GM18868 (cell line): ENCODE data around the gene CAMTA1.
A peak's percentile ranks its signal among the peaks of the same experiment; 100 is the strongest.
"Not testable (repeated sequence)": the region's sequence is repeated elsewhere in the genome, so short reads cannot be mapped to it uniquely, and the experiment has no call there.

Experiments used
- ATAC-seq: cut with Tn5 transposase; IDR thresholded peaks from one replicate; pipeline ENCODE4 v1.9.1; 2021; ENCODE audit warnings: mild to moderate bottlenecking, moderate library complexity; ENCODE audit not compliant: unreplicated experiment

CAMTA1 gene

DNA sequence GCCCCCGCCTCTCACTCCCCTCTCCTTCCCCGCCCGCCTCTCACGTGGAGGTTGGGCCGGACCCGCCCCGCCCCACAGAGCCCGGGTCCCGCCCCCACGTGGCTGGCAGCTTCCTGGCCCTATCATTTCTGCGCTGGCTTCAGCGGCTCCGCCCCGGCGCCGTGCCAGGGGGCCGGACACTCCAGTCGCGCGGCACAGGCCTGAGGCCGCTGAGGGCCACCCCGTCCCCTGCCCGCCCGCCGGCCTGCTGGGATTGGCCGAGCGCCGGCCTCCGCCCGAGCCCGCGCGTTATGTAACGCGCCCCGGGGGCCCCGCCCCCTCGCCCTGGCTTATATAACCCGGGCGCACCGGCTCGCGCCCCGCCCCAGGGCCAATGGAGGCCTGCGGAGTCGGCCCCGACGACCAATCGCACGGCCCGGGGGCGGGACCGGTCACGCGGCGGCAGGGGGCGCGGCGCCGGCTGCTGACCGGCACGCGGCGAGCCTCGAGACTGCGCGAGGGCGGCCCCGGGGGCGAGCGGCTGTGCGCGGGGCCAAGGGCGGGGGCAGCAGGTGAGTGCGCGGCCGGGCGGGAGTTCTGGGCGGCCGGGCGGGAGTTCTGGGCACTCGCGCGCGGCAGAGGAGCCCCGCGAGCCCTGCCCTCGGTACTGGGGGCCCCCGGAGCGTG lies 998.7 kb downstream of the CAMTA1 start, which contains the start of gene PER3:
PER3 (plus strand) TSS at position 466 of the 666 bp plus-strand sequence. CDS start 587 bp downstream, outside the sequence.
- ATAC-seq: peak; percentile 92

DNA sequence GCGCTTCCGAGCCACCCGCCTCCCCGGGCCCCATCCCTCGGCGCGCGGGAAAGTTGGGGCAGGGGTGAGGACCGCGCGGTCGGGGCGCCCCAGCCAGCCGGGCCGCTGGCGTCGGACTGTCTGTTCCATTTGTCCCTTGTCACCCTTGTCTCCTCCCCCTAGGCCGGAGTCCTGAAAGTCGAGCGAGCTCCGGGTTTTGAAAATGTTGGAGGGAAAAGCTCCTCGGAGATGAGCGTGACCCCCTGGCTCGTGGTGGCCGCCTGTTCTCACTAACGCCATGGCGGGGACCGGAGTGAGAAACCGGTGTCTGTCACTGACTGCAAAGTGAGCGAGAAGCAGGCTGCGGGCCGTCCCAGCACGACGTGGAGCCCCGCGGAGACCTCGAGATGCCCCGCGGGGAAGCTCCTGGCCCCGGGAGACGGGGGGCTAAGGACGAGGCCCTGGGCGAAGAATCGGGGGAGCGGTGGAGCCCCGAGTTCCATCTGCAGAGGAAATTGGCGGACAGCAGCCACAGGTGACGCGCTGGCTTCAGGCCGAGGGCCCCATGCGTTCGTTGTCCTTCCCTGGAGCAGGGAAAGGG lies 999.3 kb downstream of the CAMTA1 start:
- no peak for ATAC-seq

DNA sequence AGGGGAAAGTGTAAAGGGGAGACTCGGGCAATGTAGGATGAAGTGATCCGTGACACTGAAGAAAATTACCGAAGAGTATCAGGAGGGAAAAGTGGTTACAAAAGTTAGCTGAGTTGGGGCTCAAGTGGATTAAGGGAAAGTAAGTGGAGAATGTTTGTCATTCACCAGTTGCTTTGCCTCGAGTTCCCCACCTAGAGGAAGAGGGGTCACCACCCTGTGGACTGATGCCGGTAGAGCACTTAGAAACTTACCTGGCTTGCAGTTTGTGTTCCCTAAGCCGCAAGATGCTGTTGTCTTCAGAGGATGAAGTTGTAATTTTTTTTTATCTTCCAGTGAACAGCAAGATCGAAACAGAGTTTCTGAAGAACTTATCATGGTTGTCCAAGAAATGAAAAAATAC lies 999.9 kb downstream of the CAMTA1 start:
- ATAC-seq: no peak

DNA sequence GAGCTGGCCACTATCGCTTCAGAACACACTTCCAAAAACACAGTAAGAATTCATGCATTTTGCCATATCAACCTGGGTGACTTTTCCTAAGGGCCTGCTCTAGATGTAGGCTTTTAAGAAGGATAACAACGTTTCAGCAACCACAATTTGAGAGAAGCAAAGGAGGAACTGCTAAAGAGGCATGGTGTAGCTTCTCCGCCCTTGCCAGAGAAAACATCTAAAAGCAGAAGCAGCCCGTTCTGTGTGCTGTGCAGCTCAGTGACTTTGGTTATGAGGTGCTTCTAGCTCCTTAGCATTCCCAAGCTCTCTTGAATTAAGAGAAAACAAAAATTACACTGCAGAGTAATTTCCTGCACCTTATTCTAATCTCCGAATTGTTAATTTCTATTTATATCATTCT lies 1001.5 kb downstream of the CAMTA1 start:
- no peak for ATAC-seq

DNA sequence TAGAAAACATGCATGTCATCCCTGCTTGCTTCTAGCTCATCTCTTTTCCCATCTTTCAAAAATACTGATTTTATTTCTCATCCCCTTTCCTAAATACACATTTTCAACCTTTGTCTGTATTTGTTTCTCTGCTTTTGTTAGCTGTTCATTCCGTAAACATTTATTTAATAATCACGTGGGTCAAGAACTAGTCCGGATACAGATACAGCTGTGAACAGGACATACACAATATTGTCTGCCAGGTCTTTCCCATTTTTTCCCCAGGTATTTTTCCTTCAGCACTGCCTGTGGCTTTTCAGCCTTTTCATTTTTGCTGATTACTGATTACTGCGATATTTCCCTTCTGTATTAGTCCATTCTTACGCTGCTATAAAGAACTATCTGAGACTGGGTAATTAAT lies 1004.6 kb downstream of the CAMTA1 start:
- ATAC-seq: no peak

DNA sequence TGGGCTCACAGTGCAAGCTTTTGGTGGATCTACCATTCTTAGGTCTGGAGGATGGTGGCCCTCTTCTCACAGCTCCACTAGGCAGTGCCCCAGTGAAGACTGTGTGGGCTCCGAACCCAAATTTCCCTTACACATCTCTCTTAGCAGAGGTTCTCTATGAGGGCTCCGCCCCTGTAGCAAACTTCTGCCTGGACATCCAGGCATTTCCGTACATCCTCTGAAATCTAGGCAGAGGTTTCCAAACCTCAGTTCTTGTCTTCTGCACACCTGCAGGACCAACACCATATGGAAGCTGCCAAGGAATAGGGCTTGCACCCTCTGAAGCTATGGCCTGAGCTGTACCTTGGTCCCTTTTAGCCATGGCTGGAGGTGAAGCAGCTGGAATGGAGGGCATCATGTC lies 1005.8 kb downstream of the CAMTA1 start:
- ATAC-seq: not testable (repeated sequence)

DNA sequence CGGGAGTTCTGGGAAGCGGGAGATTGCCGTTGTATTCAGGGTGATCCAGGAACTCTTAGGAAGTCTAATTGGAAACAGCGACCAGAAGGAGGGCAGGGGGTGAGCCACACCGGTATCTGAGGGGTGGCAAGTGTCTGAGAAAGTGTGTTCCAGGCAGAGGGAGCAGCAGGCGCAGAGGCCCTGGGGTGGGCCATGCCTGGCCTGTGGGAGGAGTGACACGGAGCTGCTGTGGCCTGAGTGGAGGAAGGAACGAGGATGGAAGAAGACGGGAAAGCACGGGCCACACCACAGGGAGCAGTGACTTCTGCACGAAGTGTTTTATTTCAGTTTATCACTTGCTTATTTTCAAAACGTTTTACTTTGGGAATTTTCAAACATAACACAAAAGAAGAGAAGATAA lies 1010.2 kb downstream of the CAMTA1 start:
- ATAC-seq: no peak

DNA sequence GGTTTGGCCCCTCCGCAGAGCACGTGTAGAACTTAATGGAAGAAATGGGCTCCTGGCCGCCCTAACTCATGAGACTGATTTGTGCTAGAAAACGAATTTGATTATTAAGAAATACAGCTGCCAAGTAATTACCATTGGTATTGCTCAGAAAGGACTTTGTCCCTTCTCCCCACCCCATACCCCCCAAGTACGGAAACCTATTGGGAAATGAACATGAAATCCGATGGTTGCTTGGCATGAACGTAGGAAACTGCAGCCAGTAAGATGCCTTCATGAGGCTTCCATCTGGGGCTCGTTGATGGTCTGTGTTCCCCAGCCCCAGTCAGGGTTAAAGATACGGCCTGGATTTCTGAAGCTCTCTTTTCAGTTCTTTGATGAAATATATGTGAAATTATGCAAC lies 1020.2 kb downstream of the CAMTA1 start:
- no peak for ATAC-seq

DNA sequence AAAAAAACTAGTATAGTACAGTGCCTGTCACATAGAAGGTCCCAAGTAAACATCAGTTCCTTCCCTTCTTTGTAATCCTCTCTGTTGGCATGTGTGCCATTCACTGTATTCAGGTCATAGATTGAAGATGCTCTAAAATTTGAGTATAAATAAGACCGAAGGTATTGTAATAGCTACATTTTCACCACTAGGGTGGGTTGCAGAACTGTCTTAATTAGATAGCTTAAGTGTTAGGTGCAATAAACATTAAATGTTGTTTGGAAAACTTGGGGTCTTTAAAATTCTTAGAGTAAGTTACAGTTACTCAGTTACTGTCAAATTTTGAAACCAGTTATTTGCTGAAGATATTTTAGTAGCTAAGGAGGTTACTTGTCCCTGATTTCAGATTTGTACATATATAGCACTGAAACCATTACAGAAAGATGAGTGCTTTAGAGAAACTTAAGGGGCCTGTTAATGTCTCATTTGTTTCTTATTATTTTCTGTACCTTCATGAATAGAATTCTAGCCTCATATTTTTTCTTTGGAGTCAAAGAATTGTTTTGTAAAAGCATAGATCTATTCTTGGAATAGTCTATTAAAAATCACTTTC lies 1023.1 kb downstream of the CAMTA1 start:
- no peak for ATAC-seq

DNA sequence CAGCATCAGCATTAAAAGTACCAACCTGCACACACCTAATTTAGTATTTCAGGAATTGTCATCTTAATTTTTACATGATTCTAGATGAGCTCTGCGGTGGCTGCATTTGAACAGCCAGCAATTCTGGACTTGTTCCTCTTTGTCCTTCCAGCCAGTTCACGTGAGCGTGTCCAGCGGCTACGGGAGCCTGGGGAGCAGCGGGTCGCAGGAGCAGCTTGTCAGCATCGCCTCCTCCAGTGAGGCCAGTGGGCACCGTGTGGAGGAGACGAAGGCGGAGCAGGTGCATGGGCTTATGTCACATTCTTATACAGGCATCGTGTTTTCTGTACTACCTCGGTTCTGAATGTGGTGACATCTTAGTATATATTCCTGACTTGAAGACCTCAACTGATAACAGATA lies 1024.5 kb downstream of the CAMTA1 start:
- ATAC-seq: no peak

DNA sequence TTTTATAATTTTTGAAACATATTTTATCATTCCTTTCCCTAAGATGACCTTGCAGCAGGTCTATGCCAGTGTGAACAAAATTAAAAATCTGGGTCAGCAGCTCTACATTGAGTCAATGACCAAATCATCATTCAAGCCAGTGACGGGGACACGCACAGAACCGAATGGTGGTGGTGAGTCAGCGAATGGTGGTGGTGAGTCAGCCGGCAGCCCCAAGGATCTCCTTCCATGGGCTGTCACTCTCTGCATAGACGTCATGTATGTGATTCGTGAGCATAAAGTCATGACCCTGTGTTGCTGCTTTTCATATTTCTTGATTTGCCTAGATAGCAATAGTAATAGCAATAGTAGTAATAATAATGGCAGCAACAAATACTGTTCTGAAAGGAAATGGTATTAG lies 1025.1 kb downstream of the CAMTA1 start:
- ATAC-seq: no peak

DNA sequence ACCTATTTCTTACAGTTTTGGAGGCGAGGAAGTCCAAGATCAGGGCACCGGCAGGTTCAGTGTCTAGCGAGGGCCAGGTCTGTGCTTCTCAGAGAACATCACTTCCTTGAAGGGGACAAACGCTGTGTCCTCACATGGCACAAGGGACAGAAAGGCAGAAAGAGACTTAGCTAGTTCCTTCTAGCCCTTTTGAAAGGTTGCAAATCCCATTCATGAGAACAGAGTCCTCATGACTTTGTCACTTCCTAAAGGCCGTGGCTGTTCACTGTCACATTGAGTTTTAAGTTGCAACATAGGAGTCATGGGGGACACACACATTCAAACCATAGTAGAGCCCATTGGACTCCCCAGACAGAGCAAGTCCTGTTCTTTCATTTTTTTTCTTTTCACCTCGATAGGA lies 1026.2 kb downstream of the CAMTA1 start:
- no peak for ATAC-seq

DNA sequence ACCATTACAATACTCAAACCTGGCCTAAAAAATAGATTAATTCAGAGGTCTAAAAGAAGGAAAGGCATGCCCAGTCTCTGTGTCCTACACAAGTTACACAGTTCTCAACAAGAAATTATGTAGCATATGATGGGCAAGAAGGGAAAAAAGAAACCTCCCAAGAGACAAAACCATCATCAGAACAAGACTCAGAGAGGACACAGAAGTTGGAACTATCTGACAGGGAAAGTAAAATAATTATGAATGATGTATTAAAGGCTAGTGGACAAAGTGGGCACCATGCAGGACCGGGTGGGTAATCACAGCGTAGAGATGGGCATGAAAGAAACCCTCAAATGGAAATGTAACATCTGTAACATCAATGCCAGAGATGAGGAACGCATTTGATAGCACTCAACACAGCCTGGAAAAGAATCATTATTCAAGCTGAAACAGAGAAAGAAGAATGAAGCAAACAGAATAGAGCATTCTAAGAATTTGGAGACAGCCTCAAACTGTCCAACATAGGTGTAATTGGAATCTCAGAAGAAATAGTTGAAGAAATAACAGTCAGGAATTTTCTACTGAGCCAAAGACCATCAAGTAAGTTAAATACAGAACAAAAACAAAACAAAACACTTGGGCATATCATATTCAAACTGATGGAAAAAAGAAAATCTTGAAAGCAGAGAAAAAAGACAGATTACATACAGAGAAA lies 1028.6 kb downstream of the CAMTA1 start:
- no peak for ATAC-seq
